Left ventricle myocardium inferior (tissue), 1 donor: ENCODE data around the gene CHKB. TPM values are rescaled to one million over a fixed set of nuclear protein-coding genes. Genes with fewer than 3 reads are reported as not detected.

Experiments used
- DNase-seq: peaks from one replicate; pipeline ENCODE4 v3.0.0-alpha.2; 2020
- H3K27ac ChIP-seq: fragments of 200-600 bp; replicated peaks from 2 replicates; pipeline ENCODE4 v1.8.0; 2021
- H3K27me3 ChIP-seq: fragments of 200-600 bp; 2 replicates; pipeline ENCODE4 v1.8.0; 2021; ENCODE audit warnings: low read depth
- H3K36me3 ChIP-seq: fragments of 200-600 bp; 2 replicates; pipeline ENCODE4 v1.8.0; 2021
- H3K4me1 ChIP-seq: fragments of 200-600 bp; 2 replicates; pipeline ENCODE4 v1.8.0; 2021
- H3K4me3 ChIP-seq: fragments of 200-600 bp; 2 replicates; pipeline ENCODE4 v1.8.0; 2021; ENCODE audit warnings: mild to moderate bottlenecking, moderate library complexity
- H3K9me3 ChIP-seq: fragments of 200-600 bp; replicated peaks from 2 replicates; pipeline ENCODE4 v1.8.0; 2021
- intact Hi-C: fragments of 100-400 bp; cut with micrococcal nuclease; formaldehyde crosslinking; loops from one replicate; pipeline ENCODE4 v1.11.0; 2022
- total RNA-seq: library from RNA; stranded (reverse); fragmentation: NEBNext Ultra II Directional; extraction: Animal tissue kit (Norgen Biotek cat#: 25700); gene quantifications from one replicate; pipeline ENCODE4 v1.2.1, GENCODE V29; 2021
- TF ChIP-seq, protein P1 (sequence below): fragments of 200-600 bp; IDR thresholded peaks from 2 replicates; pipeline ENCODE4 v1.8.0; 2021; ENCODE audit warnings: antibody characterized with exemption, mild to moderate bottlenecking, borderline replicate concordance
- donor health status: DM: no; HTN: yes; CAD: no; lungs with severe emphysema.

The CHKB gene
- total RNA-seq, 1 donor from 2014 or later = 36.0 TPM

DNA sequence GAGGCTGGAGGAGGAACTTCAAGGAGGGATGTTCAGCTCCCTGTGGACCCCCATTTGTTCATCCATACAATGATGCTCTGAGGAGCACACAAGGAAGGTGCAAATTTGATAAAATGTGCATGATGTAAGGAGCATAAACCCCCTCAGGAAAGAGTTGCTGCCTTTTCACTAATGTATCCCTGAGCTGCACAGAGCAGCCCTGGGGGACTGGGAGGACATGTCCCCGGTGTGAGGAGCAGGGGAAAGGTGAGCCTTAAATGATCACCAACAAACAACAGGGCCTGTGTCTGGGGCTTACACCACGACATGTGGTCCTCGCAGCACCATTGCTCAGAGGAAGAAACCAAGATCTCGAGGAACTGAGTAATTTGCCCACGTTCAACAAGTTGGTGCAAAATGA lies 14.4 kb upstream of the CHKB start:
- Histone ChIP-seq H3K9me3 (no peaks in the 10 kb centered on the region), H3K4me1 (peaks cover 11% of the 10 kb centered on the region), H3K36me3 (no peaks in the 10 kb centered on the region), H3K4me3 (no peak overlapping the region), H3K27me3 (peaks cover 39% of the 10 kb centered on the region), H3K27ac (no peak overlapping the region)
- intact Hi-C loops = no loop called here
- DNase-seq = no peak
- TF ChIP-seq, protein P1, sequence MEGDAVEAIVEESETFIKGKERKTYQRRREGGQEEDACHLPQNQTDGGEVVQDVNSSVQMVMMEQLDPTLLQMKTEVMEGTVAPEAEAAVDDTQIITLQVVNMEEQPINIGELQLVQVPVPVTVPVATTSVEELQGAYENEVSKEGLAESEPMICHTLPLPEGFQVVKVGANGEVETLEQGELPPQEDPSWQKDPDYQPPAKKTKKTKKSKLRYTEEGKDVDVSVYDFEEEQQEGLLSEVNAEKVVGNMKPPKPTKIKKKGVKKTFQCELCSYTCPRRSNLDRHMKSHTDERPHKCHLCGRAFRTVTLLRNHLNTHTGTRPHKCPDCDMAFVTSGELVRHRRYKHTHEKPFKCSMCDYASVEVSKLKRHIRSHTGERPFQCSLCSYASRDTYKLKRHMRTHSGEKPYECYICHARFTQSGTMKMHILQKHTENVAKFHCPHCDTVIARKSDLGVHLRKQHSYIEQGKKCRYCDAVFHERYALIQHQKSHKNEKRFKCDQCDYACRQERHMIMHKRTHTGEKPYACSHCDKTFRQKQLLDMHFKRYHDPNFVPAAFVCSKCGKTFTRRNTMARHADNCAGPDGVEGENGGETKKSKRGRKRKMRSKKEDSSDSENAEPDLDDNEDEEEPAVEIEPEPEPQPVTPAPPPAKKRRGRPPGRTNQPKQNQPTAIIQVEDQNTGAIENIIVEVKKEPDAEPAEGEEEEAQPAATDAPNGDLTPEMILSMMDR = no peak

- TF ChIP-seq, protein P1 = no peak
- intact Hi-C loops = no loop called here
- no peaks in the 10 kb centered on the region for H3K36me3 ChIP-seq
These were observed 12.5 kb upstream of the CHKB start for GRCh38 chr22:50595189-50595588.

DNA sequence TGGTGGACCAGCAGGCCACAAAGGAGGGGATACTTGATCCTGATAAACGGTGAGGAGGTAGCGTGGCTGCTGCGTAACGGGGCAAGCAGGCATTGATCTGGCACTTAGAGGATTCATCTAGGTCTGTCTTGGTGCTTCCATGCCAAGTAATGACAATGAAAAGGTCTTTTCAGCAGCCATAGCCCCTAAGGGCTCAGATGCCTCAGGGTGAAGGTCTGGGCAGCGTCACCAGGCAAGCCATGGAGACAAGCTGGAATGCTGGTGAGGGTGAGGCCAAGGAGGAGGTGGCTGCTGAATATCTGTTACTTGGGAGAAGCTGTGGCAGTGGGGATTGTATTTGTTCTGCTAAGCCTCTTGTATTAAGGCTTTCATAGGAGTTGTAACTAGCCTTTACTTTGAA lies 4.8 kb upstream of the CHKB start:
- Histone ChIP-seq H3K4me1 (peaks cover 10% of the 10 kb centered on the region), H3K27ac (no peak overlapping the region), H3K27me3 (no peaks in the 10 kb centered on the region), H3K9me3 (no peaks in the 10 kb centered on the region), H3K36me3 (no peaks in the 10 kb centered on the region), H3K4me3 (no peak overlapping the region)
- TF ChIP-seq, protein P1 = no peak
- no peak for DNase-seq
- intact Hi-C loops = no loop called here

More at GRCh38 chr22:50595189-50595588, 12.5 kb upstream of the CHKB start:
- Histone ChIP-seq H3K4me3 (no peak overlapping the region), H3K9me3 (no peaks in the 10 kb centered on the region), H3K27ac (no peak overlapping the region), H3K4me1 (peaks cover 3% of the 10 kb centered on the region), H3K27me3 (peaks cover 20% of the 10 kb centered on the region)
- no peak for DNase-seq

GRCh38 chr22:50586416-50586815 lies 3.8 kb upstream of the CHKB start:
- H3K4me1 ChIP-seq = peaks cover 18% of the 10 kb centered on the region
- H3K4me3 ChIP-seq = no peak overlapping the region
- H3K27ac ChIP-seq = no peak overlapping the region
- H3K36me3 ChIP-seq = no peaks in the 10 kb centered on the region
- TF ChIP-seq, protein P1 = no peak
- no peaks in the 10 kb centered on the region for H3K27me3 ChIP-seq
- no peaks in the 10 kb centered on the region for H3K9me3 ChIP-seq
- intact Hi-C loops = no loop called here
- no peak for DNase-seq

DNA sequence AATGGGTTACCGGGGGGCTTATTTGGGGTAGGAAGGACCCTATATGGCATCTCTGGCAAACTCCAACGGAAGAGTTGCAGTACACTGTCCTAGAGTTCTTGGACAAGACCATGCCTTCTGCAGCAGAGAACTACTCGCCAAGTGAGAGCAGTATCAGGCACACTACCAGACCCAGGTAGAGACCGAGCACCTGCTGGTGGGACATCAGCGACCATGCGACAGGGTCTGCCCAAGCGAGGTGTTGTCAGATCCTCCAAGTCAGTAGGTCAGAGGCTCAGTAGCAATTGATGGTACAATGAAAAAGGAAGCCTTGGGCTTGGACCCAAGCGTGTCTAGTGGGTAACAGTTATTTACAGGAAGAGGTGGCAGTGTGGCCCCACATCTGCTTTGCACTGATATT lies 3.1 kb upstream of the CHKB start:
- no peak for DNase-seq
- intact Hi-C loops = no loop called here
- Histone ChIP-seq H3K27me3 (no peaks in the 10 kb centered on the region), H3K4me3 (no peak overlapping the region), H3K4me1 (peaks cover 24% of the 10 kb centered on the region), H3K27ac (no peak overlapping the region), H3K9me3 (no peaks in the 10 kb centered on the region), H3K36me3 (peaks cover 5% of the 10 kb centered on the region)
- TF ChIP-seq, protein P1 = no peak

- DNase-seq = no peak
- Histone ChIP-seq H3K4me3 (no peak overlapping the region), H3K27me3 (no peaks in the 10 kb centered on the region), H3K36me3 (peaks cover 6% of the 10 kb centered on the region), H3K4me1 (peaks cover 29% of the 10 kb centered on the region), H3K9me3 (no peaks in the 10 kb centered on the region), H3K27ac (no peak overlapping the region)
- intact Hi-C loops = no loop called here
- TF ChIP-seq, protein P1 = no peak
These were observed 2.6 kb upstream of the CHKB start for GRCh38 chr22:50585238-50585637.
